GM23248 (cell line): Measurements from ENCODE around the gene ADAM17.

ENCODE experiments used
- EZH2 ChIP-seq: fragments of 200-600 bp; sonication (generic); IDR thresholded peaks from 2 replicates; pipeline ENCODE4 v1.6.1; 2018; ENCODE audit warnings: antibody characterized with exemption, mild to moderate bottlenecking; ENCODE audit not compliant: insufficient read depth, poor library complexity, severe bottlenecking
- EZH2phosphoT487 ChIP-seq: fragments of 200-600 bp; sonication (generic); IDR thresholded peaks from 2 replicates; pipeline ENCODE4 v1.6.1; 2018; ENCODE audit warnings: antibody characterized with exemption, moderate library complexity, mild to moderate bottlenecking, low read depth; ENCODE audit not compliant: insufficient read depth

DNA sequence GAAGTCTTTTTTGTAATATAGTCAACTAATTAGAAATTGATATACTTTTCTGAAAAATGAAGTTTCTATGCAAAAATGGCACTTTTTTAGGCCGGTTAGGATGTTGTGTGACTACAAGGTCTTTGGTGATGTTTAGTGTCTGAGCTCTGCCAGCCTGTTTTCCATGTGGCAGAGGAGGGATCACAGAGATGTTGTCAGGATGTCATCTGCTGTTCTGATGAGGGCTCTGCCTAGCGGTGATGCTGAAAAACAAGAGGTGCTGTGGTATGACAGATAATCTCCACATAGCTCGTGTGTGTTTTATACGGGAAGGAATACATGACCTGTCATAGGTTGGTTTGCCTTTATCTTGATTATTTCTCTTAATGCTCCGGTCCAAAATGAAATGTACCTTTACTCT, 93.3 kb downstream of the ADAM17 start:
- TF ChIP-seq EZH2 (no peak), EZH2phosphoT487 (no peak)
